GM19239 (cell line): ENCODE results near the gene PRUNE2.
A peak's percentile ranks its signal among the peaks of the same experiment; 100 is the strongest.

ENCODE experiments used
- DNase-seq: peaks from one replicate; pipeline ENCODE4 v3.0.0; 2011; ENCODE audit warnings: low spot score; ENCODE audit not compliant: insufficient read length
- FAIRE-seq: peaks from 2 replicates; lab custom pipeline; 2011; peaks lifted over from hg19 to GRCh38; lab: Jason Lieb, UNC

The PRUNE2 gene

GRCh38 chr9:76567086-76567485 is 338.8 kb downstream of the PRUNE2 start:
- no peak for FAIRE-seq
- DNase-seq: no peak

- FAIRE-seq (no peak), DNase-seq (no peak)
Observed at GRCh38 chr9:76564297-76564696, 341.6 kb downstream of the PRUNE2 start.

GRCh38 chr9:76562511-76562911 is 343.4 kb downstream of the PRUNE2 start:
- FAIRE-seq: peak; percentile 81

GRCh38 chr9:76561900-76562299 is 344.0 kb downstream of the PRUNE2 start:
- peak; percentile 33 for FAIRE-seq
- DNase-seq: no peak

More at GRCh38 chr9:76562511-76562911, 343.4 kb downstream of the PRUNE2 start:
- no peak for DNase-seq
